ENCODE measurements around the gene ARHGEF38.
"Not testable (repeated sequence)": the region's sequence is repeated elsewhere in the genome, so short reads cannot be mapped to it uniquely, and the experiment has no call there.

The ARHGEF38 gene

DNA sequence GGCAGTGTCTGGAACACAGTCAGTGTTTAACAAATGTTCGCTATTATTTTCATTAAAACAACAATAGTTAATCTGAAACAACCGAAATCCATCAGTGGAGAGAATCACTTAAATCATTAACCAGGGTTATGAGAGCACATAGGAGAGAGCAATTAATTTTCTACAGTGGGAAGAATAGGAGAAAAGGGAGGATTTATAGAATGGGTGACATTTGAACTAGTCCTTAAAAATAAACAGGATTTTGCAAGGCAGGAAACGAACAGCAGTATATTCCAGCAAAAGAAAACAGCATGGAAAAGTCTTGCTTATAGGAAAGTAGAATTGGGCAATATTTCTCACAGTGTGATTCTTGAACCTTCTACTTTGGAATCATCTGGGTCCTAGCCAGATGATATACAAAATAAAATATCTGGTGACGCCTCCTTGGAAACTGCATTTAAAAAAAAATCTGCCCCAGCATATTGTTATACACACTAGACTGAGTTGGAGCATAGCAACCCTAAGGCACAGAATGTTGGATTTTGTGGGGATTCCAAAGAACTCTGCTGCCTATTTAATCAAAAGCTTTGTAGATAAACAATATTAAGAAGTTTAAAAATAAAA, 100.0 kb downstream of the ARHGEF38 start:
- no peak for DNase-seq

DNA sequence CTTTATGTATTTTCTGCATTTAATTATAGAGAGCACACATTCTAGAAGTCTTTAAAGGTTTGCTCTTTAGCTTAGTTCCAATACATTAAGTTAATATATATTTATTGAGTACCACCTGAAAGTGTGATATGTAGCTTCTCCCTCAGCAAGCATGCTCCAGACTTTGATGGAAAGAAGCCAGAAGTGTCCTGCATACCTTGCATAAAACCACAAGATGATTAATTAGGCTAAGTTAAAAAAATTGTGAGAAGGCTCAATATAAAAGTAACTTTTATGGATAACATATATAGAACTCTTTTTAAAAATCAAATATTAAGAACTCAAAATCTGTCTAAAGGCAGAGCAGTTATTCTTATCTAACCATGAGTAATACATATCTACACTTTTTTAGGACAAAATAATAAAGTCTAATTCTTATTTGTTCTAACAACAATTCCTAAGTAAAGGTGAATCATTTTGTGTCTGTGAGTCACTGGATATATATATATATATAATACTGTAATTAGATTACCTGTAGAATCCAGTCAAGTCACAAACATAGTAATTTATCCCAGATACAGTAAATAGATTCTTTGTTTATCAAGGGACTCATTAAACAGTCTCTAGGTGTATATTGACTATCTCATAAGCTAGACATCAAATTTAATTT, 104.8 kb downstream of the ARHGEF38 start:
- DNase-seq, result no peak

DNA sequence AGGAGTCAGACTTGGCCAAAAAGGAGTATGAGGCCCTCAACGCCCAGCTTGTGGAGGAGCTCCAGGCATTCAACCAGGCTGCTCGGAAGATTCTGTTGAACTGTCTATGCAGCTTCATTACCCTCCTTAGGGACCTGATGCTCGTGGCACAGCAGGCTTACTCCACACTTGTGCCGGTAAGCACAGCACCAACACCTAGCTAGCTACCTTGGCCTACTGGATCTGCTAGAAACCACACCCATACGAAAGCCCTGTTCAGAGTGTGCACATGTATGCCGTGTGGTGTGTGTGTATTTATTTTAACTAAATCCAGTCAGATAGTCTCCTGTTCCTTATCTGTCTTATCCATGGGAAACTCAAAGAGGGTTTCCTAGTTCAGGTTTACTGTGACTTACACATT, 106.8 kb downstream of the ARHGEF38 start:
- DNase-seq, result no peak

DNA sequence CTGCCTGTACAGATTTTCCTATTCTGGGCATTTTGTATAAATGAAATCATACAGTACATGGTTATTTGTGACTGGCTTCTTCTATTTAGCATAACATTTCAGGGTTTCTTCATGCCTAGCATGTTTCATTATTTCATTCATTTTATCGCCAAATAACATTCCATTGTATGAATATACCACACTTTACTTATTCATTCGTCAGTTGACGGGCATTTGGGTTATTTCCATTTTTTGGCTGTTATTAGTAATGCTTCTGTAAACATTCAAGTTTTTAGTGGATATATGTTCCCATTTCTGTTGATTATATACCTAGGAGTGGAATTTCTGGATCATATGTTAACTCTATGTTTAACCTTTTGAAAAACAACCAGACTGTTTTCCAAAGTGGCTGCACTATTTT, 108.6 kb downstream of the ARHGEF38 start:
- no peak for DNase-seq

DNA sequence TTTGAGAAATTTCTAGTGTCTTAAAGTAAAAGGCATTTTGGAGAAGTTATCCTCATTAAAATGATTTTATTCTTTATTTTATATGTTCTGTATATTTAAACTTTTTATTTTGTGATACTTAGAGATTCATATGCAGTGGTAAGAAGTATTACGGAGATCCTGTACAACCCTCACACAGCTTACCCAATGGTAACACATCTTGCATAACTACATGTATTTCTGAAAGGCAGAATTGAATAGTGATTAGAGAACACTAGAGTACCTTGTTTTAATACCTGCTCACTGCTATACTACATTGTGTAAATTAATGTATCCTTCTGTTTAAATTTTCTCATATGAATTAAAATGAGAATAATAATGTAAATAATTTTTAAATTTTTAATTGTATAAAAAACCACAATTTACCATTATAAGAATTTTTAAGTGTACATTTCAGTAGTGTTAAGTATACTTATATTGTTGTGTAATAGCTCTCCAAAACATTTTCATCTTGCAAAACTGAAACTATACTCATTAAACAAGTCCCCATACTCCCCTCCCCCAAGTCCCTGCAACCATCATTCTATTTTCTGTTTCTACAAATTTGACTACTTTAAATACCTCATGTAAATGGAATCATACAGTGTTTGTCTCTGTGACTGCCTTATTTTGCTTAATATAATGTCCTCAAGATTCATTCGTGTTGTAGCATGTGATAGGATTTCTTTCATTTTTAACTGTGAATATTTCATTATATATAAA, 110.7 kb downstream of the ARHGEF38 start:
- DNase-seq, result no peak

DNA sequence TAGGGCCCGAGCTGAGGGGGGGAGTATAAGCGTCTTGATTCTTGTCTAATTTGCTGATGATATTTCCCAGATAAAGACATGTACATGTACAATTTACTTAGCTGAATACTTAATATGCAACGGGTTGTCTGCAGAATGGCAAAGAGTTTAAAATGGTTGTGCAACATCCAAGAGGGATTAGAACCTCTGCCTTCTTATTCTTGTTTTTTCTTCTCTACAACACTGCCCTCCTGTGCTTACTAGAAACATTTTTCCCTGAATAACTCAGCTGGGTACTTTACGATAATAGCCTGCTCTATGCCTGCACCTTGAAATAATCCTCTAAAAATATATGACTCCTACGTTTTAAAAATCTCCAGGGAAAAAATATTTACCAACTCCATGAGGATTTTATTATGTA, 114.3 kb downstream of the ARHGEF38 start:
- no peak for DNase-seq

DNA sequence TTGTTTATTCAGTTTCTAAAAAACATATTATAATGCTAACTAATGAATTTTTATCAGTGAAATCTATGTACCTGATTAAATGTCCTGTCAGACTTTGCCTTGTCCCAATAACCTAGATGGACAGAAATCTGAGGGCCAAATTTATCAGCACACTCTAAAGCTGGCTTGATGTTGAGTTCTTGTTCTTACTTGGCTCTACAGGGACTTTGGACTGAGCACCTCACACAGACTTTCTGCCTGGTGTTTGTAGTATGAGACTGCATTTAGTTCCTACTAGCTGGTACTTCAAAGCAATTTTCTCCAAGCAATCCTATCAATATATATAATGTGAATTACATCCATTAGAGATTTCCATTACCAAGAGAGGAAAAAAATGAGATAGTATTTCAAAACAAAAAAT, 118.3 kb downstream of the ARHGEF38 start:
- no peak for DNase-seq

DNA sequence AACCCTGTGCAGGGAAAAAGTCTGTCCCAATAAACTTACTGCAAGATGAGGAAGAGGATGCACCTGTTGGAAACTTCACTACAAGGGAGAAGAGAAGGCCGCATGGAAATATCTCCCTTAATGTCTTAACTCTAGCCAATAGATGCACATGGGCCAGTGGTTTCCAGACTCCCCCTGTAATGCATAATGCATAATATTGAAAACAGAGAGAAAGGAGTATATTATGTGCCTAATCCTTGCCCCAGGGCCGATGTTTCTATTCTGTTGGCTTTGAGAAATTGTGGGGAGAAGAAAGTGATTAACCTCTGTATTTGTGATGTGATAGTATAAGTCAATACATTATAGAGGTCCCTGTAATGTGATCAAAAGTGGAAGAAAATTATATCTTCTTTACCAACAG, 118.9 kb downstream of the ARHGEF38 start:
- DNase-seq, result no peak

DNA sequence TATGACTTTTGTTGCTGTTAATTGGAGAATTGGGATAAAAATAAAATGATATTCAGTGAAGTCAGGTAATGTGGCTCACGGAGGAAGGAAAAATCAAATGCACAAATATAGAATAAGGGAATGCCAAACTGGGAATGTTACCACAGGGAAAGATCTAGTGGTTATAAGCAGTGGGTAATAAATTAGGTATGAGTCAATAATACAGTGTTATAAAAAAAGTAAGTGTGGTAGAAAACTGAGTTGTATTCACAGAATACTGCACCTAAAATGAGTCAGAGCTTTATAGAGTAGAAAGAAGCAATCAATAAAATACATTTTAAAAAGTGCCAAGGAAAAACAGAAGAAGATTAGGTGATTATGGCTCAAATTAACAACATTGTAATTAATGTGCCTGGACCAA, 121.6 kb downstream of the ARHGEF38 start:
- no peak for DNase-seq

DNA sequence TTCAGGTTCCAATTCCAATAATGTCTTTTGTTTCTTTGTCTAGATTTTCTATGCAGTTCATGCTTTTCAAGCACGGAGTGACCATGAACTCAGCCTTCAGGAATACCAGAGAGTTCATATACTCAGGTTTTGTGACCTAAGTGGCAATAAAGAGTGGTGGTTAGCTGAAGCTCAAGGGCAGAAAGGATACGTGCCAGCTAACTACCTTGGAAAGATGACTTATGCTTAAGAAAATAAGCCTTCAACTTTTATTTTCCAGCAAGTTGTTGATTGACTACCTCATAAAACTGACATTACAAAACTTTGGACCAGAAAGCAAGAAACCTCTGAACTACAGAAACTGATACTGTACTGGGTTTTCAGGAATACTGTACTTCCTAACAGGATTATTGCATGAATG, 125.3 kb downstream of the ARHGEF38 start:
- DNase-seq, result no peak

DNA sequence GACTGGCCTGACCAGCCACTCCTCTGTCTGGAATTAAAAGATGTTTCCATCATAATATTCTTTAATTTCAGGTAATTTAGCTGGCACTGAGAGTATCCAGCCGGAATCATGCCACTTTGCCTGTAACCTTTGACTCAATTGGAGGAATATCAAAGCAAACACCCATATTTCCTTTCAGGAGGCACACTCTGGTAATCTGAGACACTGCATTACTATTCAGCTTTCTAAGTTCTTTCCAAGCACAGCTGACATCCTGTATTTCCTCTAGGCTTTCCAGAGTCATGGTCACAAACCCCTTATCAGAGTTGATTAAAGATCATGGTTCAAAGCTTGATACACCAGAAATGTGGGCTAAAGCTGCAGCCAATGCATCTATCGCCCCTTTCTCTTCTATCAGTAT, 126.8 kb downstream of the ARHGEF38 start:
- DNase-seq, result no peak

DNA sequence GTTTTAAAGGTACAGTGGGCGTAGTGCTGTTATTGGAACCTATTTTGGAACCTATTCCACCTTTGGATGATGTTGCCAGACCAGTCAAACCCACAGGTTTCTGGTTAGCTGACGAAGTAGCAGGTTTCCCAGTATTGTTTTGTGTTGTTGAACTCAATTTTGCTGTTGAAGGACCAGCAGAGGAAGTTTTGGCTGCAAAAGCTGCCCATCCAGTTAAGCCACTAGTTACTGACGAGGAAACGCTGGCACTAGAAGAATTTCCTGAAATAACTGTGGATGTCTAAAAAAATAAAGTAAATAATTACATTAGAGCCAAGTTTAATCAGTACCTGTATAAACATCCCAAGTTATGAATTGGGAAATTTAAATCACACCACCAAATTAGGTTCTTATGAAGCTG, 130.6 kb downstream of the ARHGEF38 start:
- DNase-seq, result no peak

DNA sequence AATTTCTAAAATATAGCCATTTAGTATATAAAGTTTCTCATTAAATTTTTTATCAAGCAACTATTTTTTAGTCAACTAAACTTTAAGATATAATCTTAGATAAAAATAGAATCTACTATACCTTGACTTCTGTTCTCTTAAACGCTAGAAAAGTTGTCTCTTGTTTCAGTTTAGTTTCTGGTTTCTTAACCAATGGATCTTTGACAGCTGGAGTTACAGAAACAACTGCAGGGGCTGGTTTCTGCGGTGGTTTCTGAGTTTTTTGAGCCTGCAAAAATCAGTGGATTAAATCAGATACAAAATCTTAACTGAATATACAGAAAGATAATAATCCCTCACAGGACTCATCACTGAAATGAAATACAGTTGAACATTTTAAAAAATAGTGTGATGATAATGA, 134.2 kb downstream of the ARHGEF38 start:
- no peak for DNase-seq

DNA sequence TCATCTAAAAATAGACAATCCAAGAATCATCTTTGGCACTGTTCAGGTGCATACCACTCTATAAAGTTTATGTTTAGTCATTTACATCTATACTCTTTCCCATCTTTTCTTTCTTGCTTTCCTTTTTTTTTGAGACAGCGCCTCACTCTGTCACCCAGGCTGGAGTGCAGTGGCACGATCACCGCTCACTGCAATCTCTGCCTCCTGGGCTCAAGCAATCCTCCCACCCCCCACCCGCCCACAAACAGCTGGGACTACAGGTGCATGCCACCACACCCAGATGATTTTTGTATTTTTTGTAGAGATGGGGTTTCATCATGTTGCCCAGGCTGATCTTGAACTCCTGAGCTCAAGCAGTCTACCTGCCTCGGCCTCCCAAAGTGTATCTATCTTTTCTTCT, 142.4 kb downstream of the ARHGEF38 start:
- DNase-seq, result not testable (repeated sequence)

DNA sequence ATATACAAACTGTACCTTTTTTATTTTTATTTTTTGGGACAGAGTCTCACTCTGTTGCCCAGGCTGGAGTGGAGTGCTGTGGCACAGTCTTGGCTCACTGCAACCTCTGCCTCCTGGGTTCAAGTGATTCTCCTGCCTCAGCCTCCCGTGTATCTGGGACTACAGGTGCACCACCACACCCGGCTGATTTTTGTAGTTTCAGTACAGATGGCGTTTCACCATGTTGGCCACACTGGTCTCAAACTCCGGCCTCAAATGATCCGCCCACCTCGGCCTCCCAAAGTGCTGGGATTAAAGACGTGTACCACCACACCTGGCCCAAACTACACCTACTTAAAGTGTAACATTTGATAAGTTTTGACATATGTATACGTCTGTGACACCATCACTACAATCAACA, 143.4 kb downstream of the ARHGEF38 start:
- DNase-seq, result not testable (repeated sequence)

DNA sequence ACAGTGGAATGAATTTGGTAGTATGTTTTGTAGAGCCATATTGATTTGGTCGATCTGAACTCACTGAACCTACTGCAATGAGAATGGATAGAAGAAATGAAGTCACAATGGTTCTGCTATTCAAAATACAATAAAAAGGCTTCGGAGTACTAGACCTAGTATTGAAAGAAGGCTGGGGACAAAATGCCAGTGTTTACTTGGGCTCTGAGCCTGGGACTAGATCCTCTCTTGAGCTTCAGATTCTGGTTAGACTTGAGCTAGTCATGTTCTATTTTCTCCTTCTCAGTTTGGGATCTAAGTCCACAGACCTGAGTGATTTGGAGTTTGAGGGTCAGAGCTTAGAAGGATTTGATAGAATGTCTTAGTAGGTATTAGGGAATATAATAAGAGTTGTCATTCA, 146.2 kb downstream of the ARHGEF38 start:
- DNase-seq, result no peak

DNA sequence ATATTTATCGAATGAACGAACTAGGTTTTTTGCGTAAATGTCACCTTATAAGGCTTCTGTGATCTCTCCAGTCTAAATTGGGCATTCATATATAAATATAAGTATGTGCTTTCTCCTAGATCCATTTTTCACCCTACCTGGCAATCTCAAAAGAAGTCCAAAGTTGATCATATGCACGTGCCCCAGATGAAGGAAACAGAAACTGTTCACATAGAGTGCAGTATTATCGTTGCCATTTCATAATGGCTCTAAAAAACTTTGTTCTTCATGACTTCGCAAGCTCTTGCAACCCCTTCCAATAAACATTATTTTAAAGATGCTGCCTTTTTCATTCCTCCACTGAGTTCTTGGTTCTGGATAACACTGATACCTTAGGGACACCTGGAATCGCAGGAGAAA, 155.4 kb downstream of the ARHGEF38 start:
- no peak for DNase-seq

DNA sequence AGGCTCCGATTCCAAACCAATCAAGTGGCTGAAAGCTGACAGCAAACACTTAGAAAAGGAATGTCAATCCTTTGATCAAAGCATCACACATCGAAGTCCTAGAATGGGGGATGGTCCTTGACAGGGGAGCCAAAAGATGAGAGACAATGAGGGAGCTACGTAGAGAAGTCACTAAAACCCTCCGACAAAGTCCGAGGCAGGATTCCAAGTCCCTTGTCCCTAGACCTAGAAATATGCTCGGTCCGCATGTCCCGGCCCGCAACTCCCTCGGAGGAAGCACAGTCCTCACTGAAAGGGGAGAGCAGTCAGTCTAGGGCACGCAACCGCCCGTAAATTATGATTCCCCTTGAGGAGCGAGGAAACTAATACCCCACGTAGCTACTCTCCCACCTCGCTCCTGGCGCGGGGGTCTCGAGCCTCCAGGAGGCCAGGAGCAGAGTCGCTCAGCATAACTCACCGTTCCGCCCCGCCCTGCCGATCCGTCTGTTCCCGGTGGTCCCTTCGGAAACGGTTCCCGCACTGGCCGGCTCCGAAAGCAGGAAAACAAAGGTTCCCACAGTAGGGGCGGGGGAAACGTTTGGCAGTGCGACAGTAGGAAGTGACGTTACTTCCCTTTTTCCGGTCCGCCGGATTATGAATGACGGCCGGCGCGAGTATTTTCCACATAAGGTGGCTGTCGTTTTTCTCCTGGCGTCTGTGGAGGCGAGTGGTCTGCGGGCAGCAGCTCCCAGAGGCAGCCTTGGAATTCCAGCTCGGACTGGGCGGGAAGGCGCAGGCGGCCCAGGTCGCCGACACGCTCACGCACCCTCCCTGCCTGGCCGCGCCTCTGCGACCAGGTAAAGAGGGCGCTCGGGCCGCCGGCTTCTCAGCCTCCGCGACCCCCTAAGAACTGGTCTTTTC, 156.0 kb downstream of the ARHGEF38 start, which contains the start of the genes GSTCD and INTS12:
TSS of gene GSTCD (plus strand) at position 604 of the 900 bp plus-strand sequence. CDS start 8,830 bp downstream, outside the sequence.
TSS of gene INTS12 (minus strand) at position 509 of the 900 bp plus-strand sequence. CDS start 8,684 bp downstream, outside the sequence.
- DNase-seq, result peak; percentile 78

DNA sequence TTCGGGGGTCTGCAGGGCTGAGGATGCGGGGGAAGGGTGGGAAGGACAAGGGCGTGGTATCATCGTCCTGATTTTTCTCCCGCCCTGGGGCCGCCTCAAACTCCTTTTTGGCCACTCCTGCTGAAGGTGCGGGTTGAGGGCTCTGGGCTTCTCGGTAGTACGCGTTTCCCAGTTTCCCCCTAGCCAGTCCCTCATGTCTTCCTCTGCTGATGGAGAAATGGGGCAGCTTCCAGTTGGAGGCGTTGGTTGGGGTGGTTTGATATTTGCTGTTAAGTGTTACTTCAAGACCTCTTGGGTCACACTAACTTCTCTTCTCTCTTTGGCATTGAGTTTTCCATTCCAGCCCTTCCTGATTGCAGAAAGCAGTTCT, 156.6 kb downstream of the ARHGEF38 start:
- DNase-seq, result no peak

DNA sequence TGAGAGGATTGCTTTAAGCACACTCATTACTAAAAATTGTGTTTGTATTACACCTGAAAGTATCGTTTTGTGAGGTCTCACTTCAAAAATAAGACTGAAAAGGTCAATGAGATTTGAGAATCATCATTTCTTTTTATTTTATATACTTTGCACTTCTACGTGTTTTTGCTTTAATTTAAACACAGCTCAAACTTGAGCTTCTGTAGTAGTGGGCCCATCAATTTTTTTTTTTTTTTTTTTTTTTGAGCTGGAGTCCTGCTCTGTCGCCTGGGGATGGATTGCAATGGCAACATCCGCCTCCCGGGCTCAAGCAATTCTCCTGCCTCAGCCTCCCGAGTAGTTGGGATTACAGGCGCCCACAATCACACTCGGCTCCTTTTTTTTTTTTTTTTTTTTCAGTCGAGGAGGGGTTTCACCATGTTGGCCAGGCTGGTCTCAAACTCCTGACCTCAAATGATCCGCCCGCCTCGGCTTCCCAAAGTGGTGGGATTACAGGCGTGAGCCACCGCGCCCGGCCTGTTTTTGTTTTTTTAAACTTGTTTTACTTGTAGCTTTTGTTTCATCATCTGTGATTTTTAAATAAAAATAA, 157.7 kb downstream of the ARHGEF38 start:
- no peak for DNase-seq

DNA sequence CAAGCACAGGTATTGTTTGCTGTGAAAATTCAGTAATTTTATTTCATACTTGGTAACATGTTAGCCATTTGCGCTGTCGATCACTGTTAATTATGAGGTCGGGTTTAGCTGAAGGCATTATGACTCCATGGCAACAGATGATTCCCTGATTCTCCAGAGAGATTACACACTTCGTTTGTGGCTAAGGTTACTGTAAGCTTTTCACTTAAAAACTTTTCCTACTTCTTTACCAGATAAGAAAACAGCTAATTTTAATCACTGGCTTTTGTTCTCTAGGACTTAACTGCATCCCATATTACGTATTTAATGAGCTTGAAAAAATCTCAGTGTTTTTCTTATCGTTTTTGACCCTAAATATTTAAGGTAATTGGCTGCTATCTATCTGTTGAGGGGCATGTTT, 158.3 kb downstream of the ARHGEF38 start:
- no peak for DNase-seq

DNA sequence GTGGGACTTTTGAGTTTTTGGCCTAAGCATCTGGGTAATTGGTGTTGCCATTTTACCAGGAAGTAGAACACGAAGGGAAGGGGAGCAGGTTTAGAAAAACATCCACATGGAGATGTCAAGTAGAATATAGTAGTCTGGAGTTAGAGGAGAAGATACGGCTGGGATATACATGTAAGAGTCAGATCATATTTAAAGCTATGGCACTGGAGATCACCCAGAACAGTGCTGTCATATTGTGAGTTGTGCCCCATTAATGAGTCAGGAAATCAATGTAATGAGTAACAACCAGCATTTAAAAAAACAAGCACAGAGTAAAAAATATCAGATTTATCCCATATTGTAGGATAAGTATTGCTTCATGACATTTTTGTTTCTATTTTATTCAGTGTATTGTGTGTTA, 160.3 kb downstream of the ARHGEF38 start:
- DNase-seq, result no peak

DNA sequence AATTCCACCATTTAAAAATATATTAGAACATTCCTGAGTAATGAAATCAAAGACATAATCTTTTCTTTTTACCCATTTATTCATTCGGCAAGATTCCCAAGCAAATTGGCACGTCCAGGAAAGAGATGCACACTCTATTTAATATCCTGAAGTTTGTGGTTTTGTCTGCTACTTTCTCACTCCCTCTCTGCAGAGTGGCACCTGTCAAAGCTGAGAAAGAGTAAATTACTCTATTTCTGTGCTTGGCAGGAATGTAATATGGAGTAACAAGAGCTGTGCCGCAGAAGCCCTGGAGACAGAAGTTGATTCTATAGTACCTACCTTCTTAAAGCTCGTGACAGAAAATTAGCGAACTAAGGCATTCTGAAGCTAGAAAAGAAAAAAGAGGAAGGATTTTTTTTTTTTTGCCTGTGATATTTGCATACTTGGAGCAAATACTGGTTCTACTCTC, 161.7 kb downstream of the ARHGEF38 start:
- no peak for DNase-seq
